Hippocampal formation (tissue), 2 donors: Measurements from ENCODE around the gene TSPAN9.

Experiments used
- DNase-seq, 2 donors: peaks; one replicate each; lab custom pipeline; 2025; lab: John Stamatoyannopoulos, UW

Gene TSPAN9

GRCh38 chr12:3101309-3102024 lies 24.3 kb downstream of the TSPAN9 start:
- DNase-seq: no peak

GRCh38 chr12:3102771-3103410 lies 25.7 kb downstream of the TSPAN9 start:
- DNase-seq: no peak

DNA sequence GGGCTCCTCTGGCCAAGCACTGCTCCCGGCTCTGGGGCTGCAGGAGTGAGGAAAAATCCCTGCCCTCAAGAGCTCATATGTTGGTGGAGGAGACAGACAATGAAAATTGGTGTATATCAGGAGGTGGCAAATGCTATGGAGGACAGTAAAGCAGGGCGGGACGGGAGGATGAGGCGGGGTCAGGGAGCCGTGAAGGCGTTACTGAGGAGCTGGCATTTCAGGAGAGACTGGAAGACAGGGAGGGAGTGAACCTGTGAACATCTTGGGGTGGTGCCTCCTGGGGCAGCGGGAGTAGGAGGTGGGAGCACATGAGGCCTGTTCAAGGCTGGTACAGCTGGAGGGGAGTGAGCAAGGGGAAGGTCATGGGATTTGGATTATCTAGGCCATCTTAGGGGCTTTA lies 26.6 kb downstream of the TSPAN9 start:
- no peak for DNase-seq

DNA sequence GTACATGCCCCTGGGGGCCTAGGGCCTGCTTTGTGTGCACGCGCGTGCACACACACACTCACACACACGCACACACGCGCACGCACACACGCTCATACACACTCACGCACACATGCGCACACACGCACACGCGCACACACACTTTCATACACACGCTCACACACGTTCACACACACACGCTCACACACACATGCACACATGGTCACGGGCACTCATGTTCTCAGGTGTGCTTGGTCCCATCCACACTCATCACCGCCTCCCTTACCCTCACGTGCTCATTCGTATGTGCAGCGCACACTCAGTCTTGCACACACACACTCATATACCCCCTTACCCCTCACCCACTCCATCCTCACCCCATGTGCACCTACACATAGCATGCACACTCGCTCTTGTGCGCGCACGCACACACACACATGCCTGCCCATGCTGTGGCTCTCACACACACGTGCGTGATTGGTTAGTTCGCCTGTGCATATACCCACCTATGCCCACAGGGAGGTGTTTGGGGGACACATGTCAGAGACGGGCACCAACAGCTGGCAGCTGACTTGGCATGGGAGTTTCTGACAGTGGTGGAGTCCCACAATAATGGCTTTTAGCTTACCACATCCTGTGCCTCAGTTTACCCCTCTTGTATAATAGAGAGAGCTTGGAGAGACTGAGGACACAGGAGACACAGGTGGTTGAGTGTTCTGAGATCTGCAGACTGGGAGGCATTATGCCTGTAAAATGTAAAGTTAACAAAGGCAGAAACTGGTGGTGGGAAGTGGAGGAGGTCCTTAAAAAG lies 28.7 kb downstream of the TSPAN9 start:
- DNase-seq: no peak

DNA sequence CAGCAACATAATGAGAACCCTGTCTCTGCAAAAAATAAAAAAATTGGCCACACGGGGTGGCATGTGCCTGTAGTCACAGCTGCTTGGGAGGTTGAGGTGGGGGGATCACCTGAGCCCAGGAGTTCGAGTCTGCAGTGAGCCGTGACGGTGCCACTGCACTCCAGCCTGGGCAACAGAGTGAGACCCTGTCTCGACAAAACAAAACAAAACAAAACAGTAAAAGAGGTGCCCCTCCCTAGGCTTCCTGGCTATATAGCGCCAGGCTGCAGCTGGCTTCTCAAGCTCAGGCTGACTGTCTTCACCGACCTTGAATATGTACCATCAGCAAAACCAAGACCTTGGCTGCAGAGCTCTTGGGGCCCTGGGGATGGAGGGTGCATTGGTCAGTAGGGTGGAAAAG lies 29.4 kb downstream of the TSPAN9 start:
- DNase-seq: no peak

- no peak for DNase-seq
Measured at GRCh38 chr12:3107071-3107583, 29.9 kb downstream of the TSPAN9 start.

DNA sequence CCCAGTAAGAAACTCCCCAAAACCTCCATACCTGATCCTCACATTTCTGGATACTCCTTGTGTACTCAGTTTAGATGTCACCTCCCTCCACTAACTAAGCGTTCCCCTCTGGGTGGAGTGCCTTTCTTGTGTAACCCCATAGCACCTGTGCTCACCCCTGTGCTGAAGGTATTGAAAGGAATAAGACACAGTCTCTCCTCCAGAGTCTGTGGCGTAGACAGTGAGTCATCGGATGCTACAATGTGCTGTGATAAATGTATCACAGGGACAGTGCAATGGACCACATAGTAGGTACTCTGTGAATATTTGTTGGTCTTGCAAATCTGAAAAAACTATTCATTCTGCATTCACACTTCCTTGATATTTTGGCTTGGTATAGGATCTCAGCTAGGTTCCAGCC lies 30.8 kb downstream of the TSPAN9 start:
- DNase-seq: no peak

GRCh38 chr12:3110578-3110977 lies 33.4 kb downstream of the TSPAN9 start:
- DNase-seq: no peak

DNA sequence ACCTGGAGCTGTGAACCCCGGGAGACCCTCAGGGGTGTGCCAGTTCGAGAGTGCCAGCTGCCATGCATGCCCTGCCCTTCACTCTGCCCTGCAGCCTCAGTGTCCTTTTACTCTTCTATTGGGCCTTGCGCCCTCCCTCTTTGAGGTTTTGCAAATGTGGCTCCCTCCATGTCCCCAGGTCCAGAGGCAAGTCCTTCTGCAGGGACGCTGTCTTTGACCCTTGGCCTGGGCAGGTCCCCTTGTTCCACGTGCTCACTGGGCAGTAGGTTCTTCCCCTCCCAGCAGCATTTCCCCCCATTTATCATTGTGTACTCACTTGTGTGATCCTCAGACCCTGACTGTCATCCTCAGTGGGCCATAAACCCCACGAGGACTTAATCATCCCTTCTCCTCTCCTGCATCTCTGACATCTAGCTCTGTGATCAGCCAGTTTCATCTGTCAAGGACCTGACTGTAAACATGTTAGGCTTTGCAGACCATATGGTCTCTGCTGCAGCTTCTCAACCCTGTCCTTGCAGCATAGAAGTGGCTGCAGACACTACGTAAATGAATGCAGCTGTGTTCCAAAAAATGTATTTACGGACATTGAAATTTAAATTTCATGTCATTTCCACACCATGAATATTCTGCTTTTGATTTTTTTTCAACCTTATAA lies 36.6 kb downstream of the TSPAN9 start:
- no peak for DNase-seq

DNA sequence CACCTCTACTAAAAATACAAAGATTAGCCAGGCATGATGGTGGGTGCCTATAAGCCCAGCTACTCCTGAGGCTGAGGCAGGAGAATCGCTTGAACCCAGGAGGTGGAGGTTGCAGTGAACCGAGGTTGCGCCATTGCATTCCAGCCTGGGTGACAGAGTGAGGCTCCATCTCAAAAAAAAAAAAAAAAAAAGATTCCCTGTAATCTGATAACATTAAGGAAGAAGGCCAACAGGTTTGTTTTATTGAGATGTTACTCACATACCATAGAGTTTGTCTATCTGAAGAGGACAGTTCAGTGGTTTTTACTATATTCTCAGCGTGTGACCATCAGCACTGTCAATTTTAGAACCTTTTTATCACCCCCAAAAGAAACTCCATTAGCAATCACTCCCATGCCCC lies 37.5 kb downstream of the TSPAN9 start:
- no peak for DNase-seq

DNA sequence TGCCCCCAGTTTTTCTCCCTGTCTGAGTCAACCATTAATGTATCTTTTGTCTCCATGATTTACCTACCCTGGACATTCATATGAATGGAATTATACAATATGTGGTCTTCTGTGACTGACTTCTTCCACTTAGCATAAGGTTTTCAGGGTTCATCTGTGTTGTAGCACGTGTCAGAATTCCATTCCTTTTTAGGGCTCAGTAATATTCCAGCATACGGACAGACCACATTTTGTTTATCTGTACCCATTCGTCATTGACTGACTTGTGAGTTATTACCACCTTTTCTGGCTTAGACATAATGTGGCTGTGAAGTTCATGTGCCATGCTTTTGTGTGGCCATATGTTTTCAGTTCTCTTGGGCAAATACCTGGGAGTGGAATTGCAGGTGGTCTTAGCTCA lies 37.9 kb downstream of the TSPAN9 start:
- DNase-seq: no peak

DNA sequence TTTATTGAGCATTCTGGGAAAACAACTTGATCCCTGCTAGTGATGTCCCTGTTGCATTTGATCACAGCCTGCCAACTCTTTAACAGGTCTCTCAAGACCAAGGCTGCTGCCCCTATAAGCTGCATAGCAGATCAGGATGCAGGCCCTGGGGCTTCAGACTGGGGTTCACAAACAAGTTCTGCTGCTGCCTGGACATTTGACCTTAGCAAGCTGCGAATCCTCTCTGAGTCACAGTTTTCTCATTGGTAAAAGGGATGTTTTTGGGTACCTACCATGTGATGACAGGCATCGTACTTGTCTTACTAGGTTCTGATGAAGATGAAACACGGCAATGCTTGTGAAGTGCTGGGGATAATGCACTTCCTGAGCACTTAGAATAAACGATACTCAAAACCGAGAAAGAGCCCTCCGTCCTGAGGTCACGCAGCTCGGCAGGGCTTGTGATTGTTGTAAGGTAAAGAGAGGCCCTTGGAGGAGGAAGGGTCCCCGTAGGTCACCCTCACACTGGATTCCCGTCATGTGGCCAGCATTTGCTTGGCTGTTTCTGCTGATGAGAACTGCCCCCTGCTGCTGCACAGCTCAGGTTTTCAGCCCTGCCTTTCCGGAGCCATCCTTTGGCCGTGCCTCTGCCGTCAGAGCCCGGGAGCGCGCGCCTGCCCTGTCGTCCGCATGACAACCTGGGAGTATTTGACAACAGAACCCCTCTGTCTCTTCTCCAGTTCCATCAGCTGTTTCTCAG lies 39.1 kb downstream of the TSPAN9 start:
- no peak for DNase-seq

DNA sequence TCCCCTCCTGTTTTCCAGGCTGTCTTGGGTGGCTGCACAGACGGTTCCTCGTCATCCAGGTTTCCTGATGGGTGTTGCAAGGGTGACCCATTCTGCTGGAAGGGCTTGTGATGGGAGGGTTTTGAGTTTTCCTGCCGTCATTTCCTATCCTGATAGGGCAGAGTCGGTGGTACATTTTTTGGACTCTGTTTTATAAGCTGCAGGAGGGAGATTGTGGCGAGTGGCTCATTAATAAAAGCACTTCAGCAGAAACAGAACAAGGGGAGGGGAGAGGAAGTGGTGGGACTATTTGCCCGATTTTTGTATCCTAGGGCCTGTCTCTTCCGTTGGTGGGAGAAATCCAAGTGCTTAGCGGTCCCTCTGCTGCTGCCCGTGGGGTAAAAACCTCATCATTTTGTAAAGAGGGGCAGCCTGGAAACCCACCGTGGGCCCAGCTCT lies 40.0 kb downstream of the TSPAN9 start:
- no peak for DNase-seq

- DNase-seq: no peak
Measured at GRCh38 chr12:3117591-3118015, 40.4 kb downstream of the TSPAN9 start.

GRCh38 chr12:3119192-3119755 lies 42.1 kb downstream of the TSPAN9 start:
- no peak for DNase-seq

DNA sequence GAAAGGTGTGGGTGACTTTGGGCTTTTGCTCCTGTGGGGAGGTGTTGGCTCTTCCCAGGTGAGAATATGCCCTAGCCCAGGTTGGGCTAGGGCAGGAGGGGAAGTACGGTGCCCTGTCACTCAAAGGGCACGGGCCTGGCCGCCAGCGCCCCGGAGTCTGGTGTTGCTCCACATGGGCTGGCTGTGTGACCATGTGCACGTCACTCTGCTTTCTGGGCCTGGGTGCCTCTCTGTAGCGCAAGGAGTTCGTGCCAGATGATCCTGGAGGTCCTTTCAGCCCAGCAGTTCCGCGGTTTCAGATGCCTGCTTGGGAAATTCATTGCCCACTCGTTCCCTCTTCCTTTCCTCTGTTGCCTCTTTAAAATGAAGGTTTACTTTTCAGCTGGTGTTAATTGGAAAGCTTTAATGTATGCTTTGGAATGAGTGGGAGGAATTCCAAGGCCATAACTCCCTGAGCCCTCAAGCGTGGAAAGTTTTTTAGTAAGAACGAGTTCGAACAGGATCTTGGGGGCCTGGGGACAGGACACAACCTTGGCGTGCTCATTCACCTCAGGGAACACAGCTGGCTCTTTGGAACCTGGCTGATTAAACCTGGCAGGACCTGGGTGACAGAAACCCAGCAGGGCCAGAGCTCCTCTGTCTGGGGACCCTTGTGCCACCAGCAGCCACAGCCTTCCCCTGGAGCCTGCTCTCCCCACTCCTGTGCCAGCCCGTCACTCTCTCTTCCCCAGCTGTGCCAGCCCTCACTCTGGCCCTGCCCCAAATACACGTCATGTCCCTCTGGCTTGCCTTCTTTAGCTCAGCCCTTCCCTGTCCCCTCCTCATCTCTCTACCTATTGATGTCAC lies 42.8 kb downstream of the TSPAN9 start:
- no peak for DNase-seq

- no peak for DNase-seq
Measured at GRCh38 chr12:3120701-3121100, 43.5 kb downstream of the TSPAN9 start.

DNA sequence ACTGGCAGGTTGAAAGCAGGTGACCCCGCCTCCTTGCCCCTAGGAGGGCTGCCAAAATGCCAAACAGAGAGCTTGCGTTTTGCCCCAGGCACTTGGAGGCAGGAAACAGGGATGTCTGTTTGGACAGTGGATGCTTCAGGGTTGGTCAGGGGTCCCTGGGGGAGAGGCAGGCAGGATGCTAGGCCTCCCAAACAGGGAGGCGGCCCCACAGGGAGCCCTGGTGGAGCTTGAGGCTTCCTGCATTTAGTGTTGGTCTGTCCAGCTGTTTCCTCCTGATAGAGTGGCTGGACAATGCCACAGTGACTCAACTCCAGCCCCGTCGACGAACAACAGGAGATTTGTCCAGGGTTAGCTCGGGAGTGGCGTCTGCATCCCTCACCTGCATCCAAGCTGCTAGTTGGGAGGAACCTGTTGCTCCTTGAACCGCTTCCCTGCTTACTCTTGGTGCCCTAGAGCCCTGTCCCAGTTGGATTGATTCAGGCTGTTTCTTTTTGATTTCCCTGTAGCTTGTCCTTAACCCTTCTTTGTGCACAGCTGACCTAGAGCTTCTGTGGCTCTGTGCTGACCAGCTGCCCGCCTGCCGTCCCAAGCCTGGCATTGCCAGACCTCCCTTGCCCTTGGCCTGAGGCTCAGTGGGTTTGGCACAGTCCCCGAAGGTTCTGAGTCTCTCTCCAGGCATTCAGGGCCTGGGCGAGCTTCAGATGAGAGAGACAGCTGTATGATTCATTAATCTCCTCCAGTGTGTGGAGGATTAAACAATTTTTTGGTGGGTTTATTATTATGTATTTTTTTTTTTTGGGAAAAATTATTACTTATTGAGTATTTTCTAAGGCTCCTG lies 45.9 kb downstream of the TSPAN9 start:
- DNase-seq: no peak

DNA sequence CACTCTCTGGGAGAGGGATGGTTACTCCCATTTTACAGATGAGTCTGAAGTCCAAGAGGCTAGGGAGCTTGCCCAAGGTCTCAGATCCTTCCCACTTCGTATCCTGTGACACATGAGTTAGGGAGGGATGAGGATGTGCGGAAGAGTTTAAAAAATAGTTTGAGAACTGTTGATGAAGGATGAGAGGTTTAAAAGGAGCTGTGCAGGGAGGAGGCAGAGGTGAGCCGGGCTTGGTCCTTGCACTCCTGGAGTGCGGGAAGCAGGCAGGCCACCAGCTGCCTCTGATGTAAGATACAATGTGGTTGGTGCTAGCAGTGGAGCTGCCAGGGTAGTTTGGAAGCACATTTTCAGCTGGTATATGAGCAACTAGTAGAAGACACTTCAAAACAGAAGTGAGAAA lies 46.5 kb downstream of the TSPAN9 start:
- DNase-seq: no peak
